Mesenteric fat pad (tissue), 1 donor: ENCODE results near the gene SPACA7. TPM values are rescaled to one million over a fixed set of nuclear protein-coding genes. Genes with fewer than 3 reads are reported as not detected.
A peak's percentile ranks its signal among the peaks of the same experiment; 100 is the strongest.

Source experiments
- DNase-seq: peaks from one replicate; pipeline ENCODE4 v3.0.0-alpha.2; 2020; ENCODE audit warnings: low spot score
- total RNA-seq: library from RNA; stranded (reverse); fragmentation: NEBNext Ultra II Directional; extraction: Animal tissue kit (Norgen Biotek cat#: 25700); gene quantifications from one replicate; pipeline ENCODE4 v1.2.1, GENCODE V29; 2021
- donor health status: DM: yes; HTN: yes; CAD: no.

The SPACA7 gene
- total RNA-seq, 1 donor from 2014 or later = not detected

GRCh38 chr13:112464720-112465119 lies 88.6 kb downstream of the SPACA7 start:
- DNase-seq = peak; percentile 62

GRCh38 chr13:112465251-112466131 lies 89.3 kb downstream of the SPACA7 start:
- DNase-seq = peak; percentile 69

- DNase-seq = no peak
Observed at GRCh38 chr13:112466132-112467058, 90.2 kb downstream of the SPACA7 start.

GRCh38 chr13:112467236-112467635 lies 91.1 kb downstream of the SPACA7 start:
- DNase-seq = no peak

GRCh38 chr13:112468069-112468468 lies 91.9 kb downstream of the SPACA7 start:
- no peak for DNase-seq

- no peak for DNase-seq
Observed at GRCh38 chr13:112469071-112469745, 93.1 kb downstream of the SPACA7 start.

GRCh38 chr13:112473818-112474217 lies 97.7 kb downstream of the SPACA7 start:
- DNase-seq = no peak

- no peak for DNase-seq
Observed at GRCh38 chr13:112474869-112475268, 98.7 kb downstream of the SPACA7 start.

GRCh38 chr13:112475889-112476288 lies 99.7 kb downstream of the SPACA7 start:
- DNase-seq = no peak

GRCh38 chr13:112477070-112477619 lies 101.0 kb downstream of the SPACA7 start:
- DNase-seq = no peak

- no peak for DNase-seq
Observed at GRCh38 chr13:112479389-112479788, 103.2 kb downstream of the SPACA7 start.

- DNase-seq = no peak
Observed at GRCh38 chr13:112481458-112481857, 105.3 kb downstream of the SPACA7 start.

- no peak for DNase-seq
Observed at GRCh38 chr13:112483299-112483698, 107.1 kb downstream of the SPACA7 start.

Other genes with a start within 250 kb of the SPACA7 start
- gene TUBGCP3, start 211.8 kb downstream of the SPACA7 start, total RNA-seq = 27.3 TPM